Small intestine (tissue), 7 donors: ENCODE results near the gene RAB4B. TPM values are rescaled to one million over a fixed set of nuclear protein-coding genes. Genes with fewer than 3 reads are reported as not detected.
"Not testable (repeated sequence)": the region's sequence is repeated elsewhere in the genome, so short reads cannot be mapped to it uniquely, and the experiment has no call there.

ENCODE experiments used
- DNase-seq, 2 donors: peaks; one replicate each; pipeline versions ENCODE4 v3.0.0 to v3.0.0-alpha.2; 2013
- FAIRE-seq: peaks from 2 replicates; lab custom pipeline; 2012; peaks lifted over from hg19 to GRCh38; lab: Jason Lieb, UNC
- H3K27ac ChIP-seq, 3 donors: one replicate each; pipeline ENCODE4 v1.5.1; 2013; ENCODE audit warnings: low read length in 2 of 3, mild to moderate bottlenecking in 2 of 3, control low read depth in 1 of 3, inconsistent platforms in 1 of 3, low read depth in 1 of 3, moderate library complexity in 1 of 3
- H3K27me3 ChIP-seq, 3 donors: one replicate each; pipeline ENCODE4 v1.6.1; 2013; ENCODE audit warnings: low read length in 3 of 3, inconsistent platforms in 1 of 3; ENCODE audit not compliant: control insufficient read depth in 3 of 3, insufficient read depth in 3 of 3
- H3K36me3 ChIP-seq, 3 donors: one replicate each; pipeline ENCODE4 v1.6.1; 2013; ENCODE audit warnings: low read length in 3 of 3, inconsistent platforms in 1 of 3, low read depth in 1 of 3, mild to moderate bottlenecking in 1 of 3, moderate library complexity in 1 of 3; ENCODE audit not compliant: control insufficient read depth in 3 of 3, insufficient read depth in 2 of 3
- H3K4me1 ChIP-seq, 3 donors: one replicate each; pipeline ENCODE4 v1.6.1; 2013; ENCODE audit warnings: low read length in 2 of 3, inconsistent platforms in 1 of 3, low read depth in 1 of 3, mild to moderate bottlenecking in 1 of 3, moderate library complexity in 1 of 3; ENCODE audit not compliant: control insufficient read depth in 3 of 3, insufficient read depth in 2 of 3
- H3K4me3 ChIP-seq, 3 donors: one replicate each; pipeline ENCODE4 v1.5.1; 2013; ENCODE audit warnings: low read length in 3 of 3, control low read depth in 1 of 3, inconsistent platforms in 1 of 3, low read depth in 1 of 3, mild to moderate bottlenecking in 1 of 3, moderate library complexity in 1 of 3
- H3K9me3 ChIP-seq, 2 donors: one replicate each; pipeline ENCODE4 v1.6.1; 2013; ENCODE audit warnings: low read depth in 1 of 2, low read length in 1 of 2; ENCODE audit not compliant: control insufficient read depth in 2 of 2, insufficient read depth in 1 of 2
- WGBS, 3 donors: extraction: QIAGEN DNeasy Blood & Tissue Kit; methylation state at CpG; one replicate each; pipeline ENCODE4 v1.1.7; 2013; 5-methylcytosine and 5-hydroxymethylcytosine counted together
- polyA plus RNA-seq, 4 donors: library from polyadenylated mRNA; stranded (reverse) in 3 of 4; unstranded in 1 of 4; fragments of 200-250 nt in 3 of 4; fragments of 120-200 nt in 1 of 4; gene quantifications; one replicate each; pipeline versions ENCODE4 v1.2.1 to v1.2.3, GENCODE V29; 2013
- donor health status: healthy with polysubstance abuse.
- donor health status: control.
- donor health status: control.
- donor health status: Bipolar disorder and iron deficiency.
- donor health status: healthy.

RAB4B gene
- polyA plus RNA-seq, 4 donors: 20.1 to 48.1 (median 43.1) TPM

DNA sequence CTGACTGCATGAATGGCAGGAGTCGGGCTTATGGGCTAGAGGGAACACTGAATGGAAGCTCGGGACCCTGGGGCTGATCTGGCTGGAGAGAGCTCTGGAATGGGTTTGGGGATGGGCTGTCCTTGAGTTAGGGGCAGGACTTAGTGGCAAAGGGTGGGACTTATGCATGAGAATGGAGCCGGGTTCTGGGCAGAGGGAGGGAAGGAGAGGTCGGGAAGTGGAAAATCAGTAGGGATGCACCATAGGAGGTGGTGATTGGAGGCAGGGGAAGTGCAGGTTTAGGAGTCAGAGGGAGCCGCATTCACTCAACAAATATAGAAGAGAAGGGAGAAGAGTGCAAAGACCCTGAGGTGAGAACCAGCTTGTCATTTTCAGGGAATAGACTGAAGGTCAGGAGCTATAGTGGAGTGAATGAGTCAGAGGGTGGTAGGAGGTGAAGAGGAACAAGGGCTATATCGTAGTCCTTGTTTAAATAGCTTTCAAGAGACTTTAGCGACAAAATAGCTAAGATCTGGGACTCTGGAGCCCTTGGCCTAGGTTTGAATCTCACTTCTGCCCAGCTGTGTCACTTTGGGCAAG is 748 bp downstream of the RAB4B start:
- 6 to 14% (median 10%) methylated on average over 7 of the region's 7 CpGs for WGBS, 3 donors
- DNase-seq (peak in 1 of 2 donors; percentile 71), FAIRE-seq (no peak)
- Histone ChIP-seq H3K4me3 (peak overlapping the region; percentile 57 to 78 (median 60)), H3K36me3 (peaks cover 0 to 20% (median 0%) of the 10 kb centered on the region in 3 donors), H3K27me3 (no peaks in the 10 kb centered on the region), H3K27ac (peak overlapping the region; percentile 84 to 100 (median 97)), H3K9me3 (no peaks in the 10 kb centered on the region), H3K4me1 (peaks cover 0 to 15% (median 3%) of the 10 kb centered on the region in 3 donors)

DNA sequence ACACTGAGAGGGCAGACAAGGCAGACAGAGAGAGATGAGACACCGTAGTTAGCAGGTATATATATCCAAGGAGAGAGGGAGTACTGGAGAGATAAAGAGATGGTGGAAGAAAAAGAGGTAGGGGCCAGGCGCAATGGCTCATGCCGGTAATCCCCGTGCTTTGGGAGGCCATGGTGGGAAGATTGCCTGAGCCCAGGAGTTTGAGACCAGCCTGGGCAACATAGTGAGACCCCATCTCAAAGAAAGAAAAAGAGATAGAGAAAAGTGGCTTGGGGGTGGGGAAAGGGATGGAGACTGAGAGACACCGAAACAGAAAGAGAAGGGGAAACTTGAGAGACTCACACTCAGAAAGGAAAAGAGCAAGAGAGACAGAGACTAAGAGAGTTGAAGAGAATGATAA is 2.5 kb downstream of the RAB4B start:
- Histone ChIP-seq H3K9me3 (no peaks in the 10 kb centered on the region), H3K27ac (no peak overlapping the region), H3K4me3 (no peak overlapping the region), H3K4me1 (peaks cover 0 to 15% (median 3%) of the 10 kb centered on the region in 3 donors), H3K36me3 (peaks cover 0 to 28% (median 2%) of the 10 kb centered on the region in 3 donors), H3K27me3 (no peaks in the 10 kb centered on the region)
- DNase-seq: no peak
- FAIRE-seq: no peak
- 91 to 96% (median 95%) methylated on average over 5 of the region's 5 CpGs for WGBS, 3 donors

GRCh38 chr19:40781140-40781539 is 3.1 kb downstream of the RAB4B start:
- Histone ChIP-seq H3K36me3 (peaks cover 0 to 28% (median 2%) of the 10 kb centered on the region in 3 donors), H3K27ac (no peak overlapping the region), H3K27me3 (no peaks in the 10 kb centered on the region), H3K4me1 (peaks cover 0 to 15% (median 3%) of the 10 kb centered on the region in 3 donors), H3K9me3 (no peaks in the 10 kb centered on the region), H3K4me3 (no peak overlapping the region)
- DNase-seq (no peak), FAIRE-seq (no peak)
- WGBS, 3 donors: 94 to 97% (median 96%) methylated on average over 7 of the region's 7 CpGs

- 88 to 96% (median 96%) methylated on average over 12 to 14 of the region's 14 CpGs for WGBS, 3 donors
- FAIRE-seq (no peak), DNase-seq (no peak)
- Histone ChIP-seq H3K27me3 (no peaks in the 10 kb centered on the region), H3K9me3 (no peaks in the 10 kb centered on the region), H3K4me3 (no peak overlapping the region), H3K27ac (no peak overlapping the region), H3K36me3 (peaks cover 3 to 41% (median 4%) of the 10 kb centered on the region in 3 donors), H3K4me1 (peaks cover 0 to 6% (median 0%) of the 10 kb centered on the region in 3 donors)
Measured at GRCh38 chr19:40783711-40784110, 5.7 kb downstream of the RAB4B start.

GRCh38 chr19:40784146-40784545 is 6.1 kb downstream of the RAB4B start:
- WGBS, 3 donors: 94 to 96% (median 96%) methylated on average over 2 of the region's 2 CpGs
- not testable (repeated sequence) for FAIRE-seq, H3K4me3 ChIP-seq, H3K4me1 ChIP-seq, H3K27me3 ChIP-seq, DNase-seq, H3K9me3 ChIP-seq, H3K27ac ChIP-seq
- peaks cover 3 to 44% (median 4%) of the 10 kb centered on the region in 3 donors for H3K36me3 ChIP-seq

- no peak for FAIRE-seq
- 71 to 80% (median 75%) methylated on average over 1 of the region's 1 CpG for WGBS, 3 donors
- no peak overlapping the region for H3K27ac ChIP-seq
- H3K36me3 ChIP-seq: peaks cover 4 to 45% (median 8%) of the 10 kb centered on the region in 3 donors
- H3K4me3 ChIP-seq: no peak overlapping the region
- no peaks in the 10 kb centered on the region for H3K4me1 ChIP-seq
- DNase-seq: no peak
- no peaks in the 10 kb centered on the region for H3K9me3 ChIP-seq
- no peaks in the 10 kb centered on the region for H3K27me3 ChIP-seq
Measured at GRCh38 chr19:40785526-40785925, 7.5 kb downstream of the RAB4B start.

DNA sequence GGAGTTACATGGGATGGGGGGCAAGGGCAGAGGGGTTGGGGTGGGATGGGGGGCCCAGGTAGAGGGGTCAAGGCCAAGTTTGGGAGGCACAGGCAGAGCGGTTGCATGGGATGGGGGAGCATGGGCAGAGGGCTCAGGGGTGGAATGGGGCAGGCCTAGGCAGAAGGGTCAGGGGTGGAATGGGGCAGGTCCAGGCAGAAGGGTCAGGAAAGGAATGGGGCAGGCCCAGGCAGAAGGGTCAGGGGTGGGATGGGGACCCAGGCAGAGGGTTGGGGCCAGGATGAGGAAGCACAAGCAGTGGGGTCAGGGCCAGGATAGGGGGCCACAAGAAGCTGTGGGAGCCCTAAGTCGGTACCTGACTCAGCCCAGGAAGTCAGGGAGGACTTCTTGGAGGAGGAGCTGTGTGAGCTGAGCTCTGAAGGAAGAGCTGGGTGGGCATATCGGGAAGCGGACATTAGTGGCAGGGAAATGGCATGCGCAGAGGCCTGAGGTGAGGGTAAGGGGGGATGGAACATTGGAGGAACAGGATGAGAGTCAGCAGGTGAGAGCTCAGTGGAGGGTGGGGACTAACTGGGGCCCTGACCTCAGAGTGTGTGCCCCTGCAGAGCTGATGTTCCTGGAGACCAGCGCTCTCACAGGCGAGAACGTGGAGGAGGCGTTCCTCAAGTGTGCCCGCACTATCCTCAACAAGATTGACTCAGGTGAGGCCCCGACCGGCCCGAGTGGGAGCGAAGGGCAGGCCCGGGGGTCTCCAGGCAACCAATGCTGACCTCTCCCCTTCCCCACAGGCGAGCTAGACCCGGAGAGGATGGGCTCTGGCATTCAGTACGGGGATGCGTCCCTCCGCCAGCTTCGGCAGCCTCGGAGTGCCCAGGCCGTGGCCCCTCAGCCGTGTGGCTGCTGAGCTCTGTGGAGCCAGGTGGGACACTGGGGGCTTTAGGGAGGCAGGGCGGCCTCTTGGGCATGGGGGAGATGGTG is 8.3 kb downstream of the RAB4B start:
- WGBS, 3 donors: 93 to 96% (median 95%) methylated on average over 25 of the region's 25 CpGs
- H3K4me1 ChIP-seq: no peaks in the 10 kb centered on the region
- H3K9me3 ChIP-seq: no peaks in the 10 kb centered on the region
- no peak for DNase-seq
- no peak for FAIRE-seq
- peaks cover 4 to 45% (median 8%) of the 10 kb centered on the region in 3 donors for H3K36me3 ChIP-seq
- no peak overlapping the region for H3K27ac ChIP-seq
- no peak overlapping the region for H3K4me3 ChIP-seq
- H3K27me3 ChIP-seq: no peaks in the 10 kb centered on the region

- Histone ChIP-seq H3K27ac (no peak overlapping the region), H3K4me1 (no peaks in the 10 kb centered on the region), H3K9me3 (no peaks in the 10 kb centered on the region), H3K36me3 (peaks cover 4 to 29% (median 10%) of the 10 kb centered on the region in 3 donors), H3K27me3 (no peaks in the 10 kb centered on the region), H3K4me3 (no peak overlapping the region)
- 87 to 96% (median 95%) methylated on average over 7 of the region's 7 CpGs for WGBS, 3 donors
- FAIRE-seq (no peak), DNase-seq (no peak)
Measured at GRCh38 chr19:40791349-40791748, 13.3 kb downstream of the RAB4B start.
